Upper lobe of left lung (tissue), 4 donors: ENCODE results near the gene PRKN.

ENCODE experiments used
- POLR2A ChIP-seq, 4 donors: fragments of 450-650 bp; IDR thresholded peaks; one replicate each; pipeline ENCODE4 v1.5.1; 2016 to 2017; ENCODE audit warnings: antibody characterized with exemption in 4 of 4, mild to moderate bottlenecking in 2 of 4
- POLR2AphosphoS5 ChIP-seq, 2 donors: sonication (generic); formaldehyde crosslinking; IDR thresholded peaks; one replicate each; pipeline ENCODE4 v1.5.1; 2017; ENCODE audit warnings: antibody characterized with exemption in 2 of 2
- TF ChIP-seq, protein P1 (sequence below), 6 experiments: fragments of 450-650 bp in 4 of 6; fragments of 200-600 bp in 2 of 6; sonication (generic) in 2 of 6; IDR thresholded peaks; one replicate each; pipeline ENCODE4 v1.5.1; 2016 to 2019; ENCODE audit warnings: antibody characterized with exemption in 6 of 6

DNA sequence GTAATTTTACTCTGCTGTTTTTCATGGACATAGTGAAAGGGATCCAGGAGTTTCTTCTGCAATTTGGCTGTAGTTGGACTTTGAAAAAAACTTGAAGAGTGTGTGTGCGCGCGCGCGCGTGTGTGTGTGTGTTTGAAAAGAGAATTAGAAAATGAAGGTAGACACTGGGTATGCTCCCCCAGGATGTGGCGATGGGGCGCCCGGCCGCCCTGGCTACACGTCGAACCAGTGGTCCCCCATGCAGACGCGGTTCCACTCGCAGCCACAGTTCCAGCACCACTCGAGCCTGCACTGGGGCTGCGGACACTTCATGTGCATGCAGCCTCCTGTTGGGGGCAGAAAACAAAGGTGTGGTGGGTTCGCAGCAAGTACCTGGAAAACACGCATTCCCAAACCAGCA is 1377.7 kb downstream of the PRKN start:
- TF ChIP-seq, protein P1, sequence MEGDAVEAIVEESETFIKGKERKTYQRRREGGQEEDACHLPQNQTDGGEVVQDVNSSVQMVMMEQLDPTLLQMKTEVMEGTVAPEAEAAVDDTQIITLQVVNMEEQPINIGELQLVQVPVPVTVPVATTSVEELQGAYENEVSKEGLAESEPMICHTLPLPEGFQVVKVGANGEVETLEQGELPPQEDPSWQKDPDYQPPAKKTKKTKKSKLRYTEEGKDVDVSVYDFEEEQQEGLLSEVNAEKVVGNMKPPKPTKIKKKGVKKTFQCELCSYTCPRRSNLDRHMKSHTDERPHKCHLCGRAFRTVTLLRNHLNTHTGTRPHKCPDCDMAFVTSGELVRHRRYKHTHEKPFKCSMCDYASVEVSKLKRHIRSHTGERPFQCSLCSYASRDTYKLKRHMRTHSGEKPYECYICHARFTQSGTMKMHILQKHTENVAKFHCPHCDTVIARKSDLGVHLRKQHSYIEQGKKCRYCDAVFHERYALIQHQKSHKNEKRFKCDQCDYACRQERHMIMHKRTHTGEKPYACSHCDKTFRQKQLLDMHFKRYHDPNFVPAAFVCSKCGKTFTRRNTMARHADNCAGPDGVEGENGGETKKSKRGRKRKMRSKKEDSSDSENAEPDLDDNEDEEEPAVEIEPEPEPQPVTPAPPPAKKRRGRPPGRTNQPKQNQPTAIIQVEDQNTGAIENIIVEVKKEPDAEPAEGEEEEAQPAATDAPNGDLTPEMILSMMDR (IDR thresholded peaks at IDR 0.05) = no peak
- TF ChIP-seq POLR2AphosphoS5 (IDR thresholded peaks at IDR 0.05) (no peak), POLR2A (IDR thresholded peaks at IDR 0.05) (no peak)
